Neural progenitor cell (in vitro differentiated cells): ENCODE results near the gene CALN1.

ENCODE experiments used
- EZH2 ChIP-seq: fragments of 200-600 bp; sonication (generic); IDR thresholded peaks from 2 replicates; pipeline ENCODE4 v1.6.1; 2017; ENCODE audit warnings: antibody characterized with exemption, mild to moderate bottlenecking, moderate library complexity
- TF ChIP-seq, protein P1 (sequence below): fragments of 200-600 bp; sonication (generic); IDR thresholded peaks from 2 replicates; pipeline ENCODE4 v1.5.1; 2017; ENCODE audit warnings: antibody characterized with exemption, mild to moderate bottlenecking

DNA sequence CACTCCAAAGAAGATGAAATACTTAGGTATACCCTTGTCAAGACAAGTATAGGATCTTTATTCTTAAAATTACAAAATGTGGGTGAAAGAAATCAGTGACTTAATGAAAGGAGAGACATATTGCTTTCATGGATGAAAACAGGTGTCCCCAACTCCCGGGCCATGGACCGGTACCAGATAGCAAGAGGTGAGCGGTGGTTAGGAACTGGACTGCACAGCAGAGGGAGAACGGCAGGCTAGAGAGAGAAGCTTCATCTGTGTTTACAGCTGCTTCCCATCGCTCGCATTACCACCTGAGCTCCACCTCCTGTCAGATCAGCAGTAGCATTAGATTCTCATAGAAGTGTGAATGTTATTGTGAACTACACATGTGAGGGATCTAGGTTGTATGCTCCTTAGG lies 408.9 kb downstream of the CALN1 start:
- TF ChIP-seq, protein P1, sequence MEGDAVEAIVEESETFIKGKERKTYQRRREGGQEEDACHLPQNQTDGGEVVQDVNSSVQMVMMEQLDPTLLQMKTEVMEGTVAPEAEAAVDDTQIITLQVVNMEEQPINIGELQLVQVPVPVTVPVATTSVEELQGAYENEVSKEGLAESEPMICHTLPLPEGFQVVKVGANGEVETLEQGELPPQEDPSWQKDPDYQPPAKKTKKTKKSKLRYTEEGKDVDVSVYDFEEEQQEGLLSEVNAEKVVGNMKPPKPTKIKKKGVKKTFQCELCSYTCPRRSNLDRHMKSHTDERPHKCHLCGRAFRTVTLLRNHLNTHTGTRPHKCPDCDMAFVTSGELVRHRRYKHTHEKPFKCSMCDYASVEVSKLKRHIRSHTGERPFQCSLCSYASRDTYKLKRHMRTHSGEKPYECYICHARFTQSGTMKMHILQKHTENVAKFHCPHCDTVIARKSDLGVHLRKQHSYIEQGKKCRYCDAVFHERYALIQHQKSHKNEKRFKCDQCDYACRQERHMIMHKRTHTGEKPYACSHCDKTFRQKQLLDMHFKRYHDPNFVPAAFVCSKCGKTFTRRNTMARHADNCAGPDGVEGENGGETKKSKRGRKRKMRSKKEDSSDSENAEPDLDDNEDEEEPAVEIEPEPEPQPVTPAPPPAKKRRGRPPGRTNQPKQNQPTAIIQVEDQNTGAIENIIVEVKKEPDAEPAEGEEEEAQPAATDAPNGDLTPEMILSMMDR = no peak
- TF ChIP-seq EZH2 = no peak
